GM12801 (cell line): ENCODE measurements around the gene PAGR1.

Experiments
- TF ChIP-seq, protein P1 (sequence below): IDR thresholded peaks from one replicate; pipeline ENCODE4 v1.5.1; 2011; ENCODE audit warnings: control low read depth; ENCODE audit not compliant: insufficient read length; ENCODE audit errors: extremely low read depth

The PAGR1 gene

DNA sequence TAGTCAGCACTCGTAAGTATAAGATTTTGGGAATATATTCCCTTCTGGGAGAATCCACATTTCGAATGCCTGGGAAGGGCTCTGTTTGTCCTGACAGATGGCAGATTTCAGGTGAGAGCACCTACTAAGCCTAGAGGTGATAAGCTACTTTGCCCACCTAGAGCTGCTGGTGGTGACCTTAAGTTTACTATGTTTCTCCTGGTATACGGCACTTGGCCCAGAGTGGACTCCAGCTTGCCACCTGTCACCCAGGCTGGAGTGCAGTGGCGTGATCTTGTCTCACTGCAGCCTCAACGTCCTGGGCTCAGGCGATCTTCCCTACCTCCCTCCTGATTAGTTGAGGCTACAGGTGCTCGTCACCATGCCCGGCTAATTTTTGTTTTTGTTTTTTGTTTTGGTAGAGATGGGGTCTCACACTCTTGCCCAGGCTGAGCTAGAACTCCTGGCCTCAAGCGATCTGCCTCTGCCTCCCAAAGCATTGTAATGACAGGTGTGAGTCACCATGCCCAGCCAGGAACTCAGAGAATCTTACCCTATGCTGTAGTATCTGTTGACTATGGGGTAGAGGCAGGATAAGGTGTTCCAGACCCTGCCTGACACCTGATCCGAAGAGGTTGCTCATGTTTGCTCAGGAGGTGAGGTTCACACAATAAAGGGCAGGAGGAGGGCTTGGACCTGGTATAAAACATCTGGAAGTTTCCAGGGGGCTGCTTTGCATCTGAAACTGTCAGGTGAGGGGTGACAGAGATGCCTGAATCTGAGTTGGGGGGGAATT lies 38.2 kb upstream of the PAGR1 start, which contains the start of gene ZG16:
Gene ZG16 (plus strand): TSS at position 681 of the 775 bp plus-strand sequence. CDS start 1,011 bp downstream, outside the sequence.
- TF ChIP-seq, protein P1, sequence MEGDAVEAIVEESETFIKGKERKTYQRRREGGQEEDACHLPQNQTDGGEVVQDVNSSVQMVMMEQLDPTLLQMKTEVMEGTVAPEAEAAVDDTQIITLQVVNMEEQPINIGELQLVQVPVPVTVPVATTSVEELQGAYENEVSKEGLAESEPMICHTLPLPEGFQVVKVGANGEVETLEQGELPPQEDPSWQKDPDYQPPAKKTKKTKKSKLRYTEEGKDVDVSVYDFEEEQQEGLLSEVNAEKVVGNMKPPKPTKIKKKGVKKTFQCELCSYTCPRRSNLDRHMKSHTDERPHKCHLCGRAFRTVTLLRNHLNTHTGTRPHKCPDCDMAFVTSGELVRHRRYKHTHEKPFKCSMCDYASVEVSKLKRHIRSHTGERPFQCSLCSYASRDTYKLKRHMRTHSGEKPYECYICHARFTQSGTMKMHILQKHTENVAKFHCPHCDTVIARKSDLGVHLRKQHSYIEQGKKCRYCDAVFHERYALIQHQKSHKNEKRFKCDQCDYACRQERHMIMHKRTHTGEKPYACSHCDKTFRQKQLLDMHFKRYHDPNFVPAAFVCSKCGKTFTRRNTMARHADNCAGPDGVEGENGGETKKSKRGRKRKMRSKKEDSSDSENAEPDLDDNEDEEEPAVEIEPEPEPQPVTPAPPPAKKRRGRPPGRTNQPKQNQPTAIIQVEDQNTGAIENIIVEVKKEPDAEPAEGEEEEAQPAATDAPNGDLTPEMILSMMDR = no peak

DNA sequence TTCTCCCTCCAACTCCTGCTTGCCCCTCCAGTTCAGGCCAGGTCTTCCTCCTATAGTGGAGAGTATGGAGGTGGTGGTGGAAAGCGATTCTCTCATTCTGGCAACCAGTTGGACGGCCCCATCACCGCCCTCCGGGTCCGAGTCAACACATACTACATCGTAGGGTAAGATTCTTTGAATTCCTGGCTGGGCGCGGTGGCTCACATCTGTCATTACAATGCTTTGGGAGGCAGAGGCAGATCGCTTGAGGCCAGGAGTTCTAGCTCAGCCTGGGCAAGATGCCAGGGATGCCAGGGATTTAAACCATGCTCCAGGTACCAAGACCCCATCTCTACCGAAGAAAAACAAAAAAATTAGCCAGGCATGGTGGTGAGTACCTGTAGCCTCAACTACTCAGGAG lies 36.5 kb upstream of the PAGR1 start:
- TF ChIP-seq, protein P1 = no peak

DNA sequence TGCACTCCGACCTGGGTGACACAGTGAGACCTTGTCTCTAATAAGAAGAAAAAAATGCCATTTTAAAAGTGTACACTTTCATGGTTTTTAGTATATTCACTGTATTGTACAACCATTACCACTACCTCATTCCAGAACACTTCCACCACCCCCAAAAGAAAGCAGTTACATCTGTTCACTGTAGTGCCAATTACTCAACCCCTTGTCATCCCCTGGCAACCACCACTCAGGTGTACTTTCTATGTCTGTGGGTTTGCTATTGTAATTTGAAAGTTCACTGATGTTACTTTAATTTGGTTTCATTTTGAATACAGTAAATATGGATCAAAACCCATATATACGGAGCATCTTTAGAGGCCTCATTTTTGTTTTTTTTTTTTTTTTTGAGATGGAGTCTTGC lies 31.8 kb upstream of the PAGR1 start:
- TF ChIP-seq, protein P1 = no peak

DNA sequence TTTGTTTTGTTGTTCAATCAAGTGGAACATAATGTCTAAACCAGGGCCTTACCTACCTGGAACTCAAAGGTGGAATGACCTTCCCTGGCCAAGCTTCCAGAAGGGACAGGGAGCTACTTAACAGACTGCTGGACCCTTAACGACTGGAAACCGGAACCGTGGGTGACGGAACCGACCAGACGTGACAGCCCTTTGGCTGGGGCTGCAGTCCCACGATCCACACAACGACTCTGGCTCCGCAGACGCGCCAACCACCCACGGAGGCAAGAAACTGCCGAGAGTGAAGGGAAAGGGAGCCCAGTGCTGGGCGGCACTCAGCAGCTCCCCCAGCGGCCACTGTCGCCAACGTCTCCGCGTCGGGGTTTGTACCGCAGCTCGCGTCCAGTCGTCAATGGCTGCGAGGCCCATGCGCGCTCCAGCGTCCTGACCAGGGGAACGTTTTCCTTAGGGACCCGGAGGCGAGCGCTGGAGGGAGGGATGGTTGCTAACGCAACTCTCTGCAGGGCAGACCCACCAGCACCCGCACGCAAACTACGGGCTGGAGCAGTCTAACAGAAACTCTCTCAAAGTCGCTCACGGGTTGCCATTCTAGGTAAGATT lies 31.0 kb upstream of the PAGR1 start:
- TF ChIP-seq, protein P1 = no peak

DNA sequence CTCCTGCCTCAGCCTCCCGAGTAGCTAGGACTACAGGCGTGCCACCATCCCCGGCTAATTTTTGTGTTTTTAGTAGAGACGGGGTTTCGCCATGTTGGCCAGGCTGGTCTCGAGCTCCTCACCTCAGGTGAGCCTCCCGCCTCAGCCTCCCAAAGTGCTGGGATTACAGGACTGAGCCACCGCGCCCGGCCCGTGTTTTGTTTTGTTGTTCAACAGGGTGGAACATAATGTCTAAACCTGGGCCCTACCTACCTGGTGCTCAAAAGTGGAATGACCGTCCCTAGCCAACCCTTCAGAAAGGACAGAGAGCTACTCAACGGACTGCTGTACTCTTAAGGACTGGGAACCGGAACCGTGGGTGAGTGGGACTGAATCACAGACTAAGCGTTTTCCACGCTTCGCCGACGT lies 26.2 kb upstream of the PAGR1 start:
- TF ChIP-seq, protein P1 = no peak

DNA sequence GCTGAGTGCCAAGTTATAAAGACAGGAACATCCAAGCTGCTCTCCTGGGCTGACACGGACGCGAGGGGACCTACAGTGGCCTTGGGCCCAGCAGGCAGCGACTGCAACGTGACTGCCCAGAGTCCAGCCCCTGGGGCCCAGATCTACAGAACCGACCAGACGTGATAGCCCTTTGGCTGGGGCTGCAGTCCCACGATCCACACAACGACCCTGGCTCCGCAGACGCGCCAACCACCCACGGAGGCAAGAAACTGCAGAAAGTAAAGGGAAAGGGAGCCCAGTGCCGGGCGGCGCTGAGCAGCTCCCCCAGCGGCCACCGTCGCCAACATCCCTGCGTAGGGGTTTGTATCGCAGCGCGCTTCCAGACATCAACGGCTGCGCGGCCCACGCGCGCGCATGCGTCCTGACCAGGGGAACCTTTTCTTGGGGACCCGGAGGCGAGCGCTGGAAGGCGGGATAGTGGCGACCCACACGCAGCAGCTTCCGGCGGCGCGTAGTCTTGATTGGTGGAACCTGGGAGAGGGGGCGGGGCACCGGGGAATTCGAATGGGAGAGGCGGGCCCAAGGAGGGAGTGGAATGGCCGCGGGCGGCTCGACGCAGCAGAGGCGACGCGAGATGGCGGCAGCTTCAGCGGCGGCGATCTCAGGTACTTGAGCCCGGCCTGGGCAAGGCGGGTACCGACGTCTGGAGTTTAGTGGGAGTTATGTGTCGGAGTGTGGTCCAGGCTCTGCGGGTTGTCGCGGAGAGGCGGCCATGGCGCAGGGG lies 25.6 kb upstream of the PAGR1 start, which contains the start of gene KIF22:
Gene KIF22 (plus strand): TSS at position 569 of the 766 bp plus-strand sequence. CDS start 9 bp downstream, at position 578.
- TF ChIP-seq, protein P1 = no peak

DNA sequence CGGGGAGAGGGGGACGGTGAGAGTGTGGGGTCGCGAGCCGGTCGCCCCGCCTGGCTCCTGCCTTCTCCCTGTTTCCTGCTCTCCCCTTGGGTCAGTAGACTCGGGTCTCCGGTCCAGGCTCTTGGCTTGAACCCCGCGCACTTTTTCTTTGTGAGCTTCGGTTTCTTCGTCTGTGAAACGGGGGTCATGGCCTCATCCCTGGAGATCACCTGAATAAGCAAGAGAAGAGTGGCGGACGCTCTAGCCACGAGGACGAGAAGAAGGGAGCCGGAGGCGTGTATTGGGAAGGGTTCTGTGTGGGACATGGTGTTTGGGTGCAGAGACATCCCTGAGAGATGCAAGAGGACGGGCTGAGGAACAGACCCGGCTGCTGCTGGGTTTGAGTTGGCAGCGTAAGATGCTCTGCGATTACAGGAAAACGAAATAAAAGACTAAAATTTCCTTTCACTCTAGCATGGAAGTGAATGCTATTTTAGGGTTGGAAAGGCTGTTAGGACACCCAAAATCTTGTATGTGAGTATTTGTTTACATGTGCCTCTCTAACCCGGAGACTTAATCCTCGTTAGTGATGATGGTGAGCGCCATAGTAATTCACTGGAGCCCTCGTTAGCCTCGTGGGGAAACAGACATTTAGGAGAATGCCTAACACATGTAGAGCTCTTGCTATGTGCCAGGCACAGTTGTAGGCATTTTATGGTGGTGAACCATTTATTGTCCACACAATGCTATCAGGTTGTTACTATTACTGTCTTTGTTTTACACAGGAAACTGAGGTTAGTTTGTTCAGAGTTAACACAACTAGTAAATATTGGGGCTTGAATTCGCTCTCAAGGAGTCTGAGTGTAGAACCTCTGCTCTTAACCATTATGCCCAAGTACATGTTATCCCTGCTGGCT lies 24.8 kb upstream of the PAGR1 start:
- TF ChIP-seq, protein P1 = no peak
